ENCODE results near the gene PROC.

The PROC gene

GRCh38 chr2:127418300-127419111 is at the start of gene PROC:
Gene PROC, plus strand, starts transcription at chr2:127418427. Its CDS starts 1,516 bp downstream, at chr2:127419943.
- DNase-seq (ENCODE audit: low read depth), result no peak

- no peak for DNase-seq (ENCODE audit: low read depth)
These were observed 48.2 kb upstream of the PROC start for GRCh38 chr2:127370010-127370409.

DNA sequence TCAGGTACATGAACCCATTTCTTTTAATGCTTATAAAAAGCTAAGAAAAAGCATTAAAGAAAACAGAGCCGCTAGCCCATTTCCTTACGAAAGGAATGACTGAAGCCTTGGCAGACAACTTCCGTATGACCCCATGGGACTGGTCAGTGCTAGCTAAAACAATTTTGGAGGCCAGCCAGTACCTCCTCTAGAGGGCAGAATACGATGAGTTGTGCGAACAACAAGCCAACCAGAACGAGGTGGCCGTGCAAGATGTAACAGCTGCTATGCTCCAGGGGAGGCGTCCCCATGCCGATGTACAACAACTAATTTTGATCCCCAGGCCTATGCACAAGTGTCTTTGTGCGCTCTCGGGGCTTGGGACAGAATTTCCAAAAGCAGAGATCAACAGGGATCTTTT is 47.2 kb upstream of the PROC start:
- DNase-seq (ENCODE audit: low read depth), result no peak

GRCh38 chr2:127373362-127374083 is 44.7 kb upstream of the PROC start:
- DNase-seq (ENCODE audit: low read depth), result no peak

DNA sequence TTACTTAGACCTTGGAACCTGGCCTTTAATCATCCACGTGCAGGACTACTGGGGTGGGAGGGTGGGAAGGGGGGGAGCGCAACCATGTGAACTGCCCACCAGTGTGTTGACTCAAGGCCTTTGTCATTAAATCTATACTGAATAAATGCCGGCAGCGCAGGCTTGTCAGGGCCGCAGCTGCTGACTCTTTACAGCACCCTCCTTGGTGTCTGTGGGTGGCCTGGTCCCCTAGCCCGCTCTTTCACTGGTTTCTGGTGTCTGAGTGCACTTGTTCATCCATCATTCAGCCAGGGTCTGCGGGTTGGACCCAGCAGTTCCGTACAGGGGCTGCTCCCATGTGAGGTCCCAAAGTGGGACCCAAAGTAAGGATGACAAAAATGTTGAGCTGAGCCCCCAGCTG is 42.0 kb upstream of the PROC start:
- DNase-seq (ENCODE audit: low read depth), result no peak

DNA sequence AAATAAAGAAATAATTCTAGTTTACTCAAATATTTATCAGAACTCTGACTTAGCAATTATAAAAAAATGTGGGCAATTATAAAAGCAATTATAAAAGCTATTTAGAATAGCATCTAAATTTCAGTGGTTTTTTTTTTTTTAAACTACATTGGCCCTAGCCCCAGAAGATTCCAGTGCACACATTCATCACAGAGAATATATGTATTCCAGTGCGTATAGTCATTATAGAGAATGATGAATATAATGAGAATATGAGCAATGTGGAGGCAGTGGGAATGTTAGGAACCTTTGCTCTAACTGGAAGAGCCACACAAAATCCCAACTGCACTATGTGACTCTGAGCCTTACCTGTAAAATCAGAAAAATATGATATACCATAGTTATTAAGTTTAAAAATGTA is 41.0 kb upstream of the PROC start:
- no peak for DNase-seq (ENCODE audit: low read depth)

GRCh38 chr2:127378720-127379119 is 39.5 kb upstream of the PROC start:
- DNase-seq (ENCODE audit: low read depth), result no peak

DNA sequence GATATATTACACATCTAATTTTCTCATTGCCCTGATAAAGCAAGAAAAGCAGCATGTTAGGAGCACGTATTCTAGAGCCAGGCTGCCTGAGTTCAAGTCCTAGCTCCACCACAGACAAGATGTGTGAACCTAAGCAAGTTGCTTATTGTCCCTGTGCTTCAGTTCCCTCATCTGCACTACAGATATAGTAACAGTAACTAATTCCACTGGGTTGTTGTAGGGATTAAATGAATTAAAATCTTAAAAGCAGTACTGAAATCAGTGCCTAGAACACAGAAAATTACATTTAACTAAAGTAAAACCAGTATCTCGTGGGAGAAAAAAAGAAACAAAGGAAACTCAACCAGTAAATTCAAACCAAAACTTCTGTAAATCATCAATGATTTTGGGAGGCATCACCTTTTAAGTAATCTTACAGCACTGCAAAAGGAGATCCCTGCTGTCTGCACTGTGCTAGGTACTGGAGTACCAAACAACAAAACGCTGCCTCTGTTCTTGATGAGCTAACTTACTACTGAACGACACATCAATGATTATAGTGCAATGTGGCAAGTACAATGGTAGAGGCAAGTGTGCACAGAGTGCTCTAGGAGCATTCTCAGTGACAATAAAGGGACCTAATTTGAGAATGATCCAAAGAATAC is 38.4 kb upstream of the PROC start:
- DNase-seq (ENCODE audit: low read depth), result no peak

DNA sequence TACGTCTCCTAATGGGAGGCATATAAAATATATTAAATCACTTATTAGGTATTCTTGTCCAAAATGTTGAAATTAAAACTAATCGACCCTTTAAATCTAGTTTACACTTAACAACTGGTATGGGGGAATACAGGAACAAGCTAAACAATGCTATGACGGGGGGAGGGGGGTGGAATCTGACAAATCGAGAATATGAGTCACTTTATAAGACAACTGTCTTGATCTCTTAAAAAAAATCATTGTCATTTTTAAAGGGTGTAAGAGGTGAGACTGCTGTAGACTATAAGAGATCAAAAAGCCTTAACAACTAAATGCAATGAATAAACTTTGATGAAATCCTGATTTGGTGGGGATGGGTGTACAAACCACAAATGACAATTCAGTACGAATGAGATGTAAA is 36.5 kb upstream of the PROC start:
- no peak for DNase-seq (ENCODE audit: low read depth)

DNA sequence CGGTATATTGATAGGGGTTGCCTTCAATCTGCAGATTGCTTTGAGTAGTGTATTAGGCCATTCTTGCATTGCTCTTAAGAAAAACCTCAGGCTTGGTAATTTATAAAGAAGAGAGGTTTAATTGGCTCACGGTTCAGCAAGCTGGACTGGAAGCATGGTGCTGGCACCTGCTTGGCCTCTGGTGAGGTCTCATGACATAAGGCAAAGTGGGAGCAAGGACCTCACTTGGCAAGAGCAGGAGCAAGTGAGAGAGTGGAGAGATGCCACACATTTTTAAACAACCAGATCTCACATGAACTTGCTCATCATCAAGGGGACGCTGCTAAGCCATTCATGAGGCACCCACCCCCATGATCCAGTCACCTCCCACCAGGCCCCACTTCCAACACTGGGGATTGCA is 35.4 kb upstream of the PROC start:
- no peak for DNase-seq (ENCODE audit: low read depth)

GRCh38 chr2:127384529-127384928 is 33.7 kb upstream of the PROC start:
- DNase-seq (ENCODE audit: low read depth), result no peak

GRCh38 chr2:127386246-127386645 is 32.0 kb upstream of the PROC start:
- DNase-seq (ENCODE audit: low read depth), result no peak

GRCh38 chr2:127386764-127387654 is 31.2 kb upstream of the PROC start:
- peak; percentile 62 for DNase-seq (ENCODE audit: low read depth)

GRCh38 chr2:127387655-127388422 is 30.4 kb upstream of the PROC start, which contains the start of gene MAP3K2:
Gene MAP3K2, minus strand, starts transcription at chr2:127387975. Its CDS starts 44,846 bp downstream, at chr2:127343129.
- DNase-seq (ENCODE audit: low read depth), result peak; percentile 82

- no peak for DNase-seq (ENCODE audit: low read depth)
These were observed 29.6 kb upstream of the PROC start for GRCh38 chr2:127388423-127389164.

- no peak for DNase-seq (ENCODE audit: low read depth)
These were observed 28.3 kb upstream of the PROC start for GRCh38 chr2:127389778-127390435.

DNA sequence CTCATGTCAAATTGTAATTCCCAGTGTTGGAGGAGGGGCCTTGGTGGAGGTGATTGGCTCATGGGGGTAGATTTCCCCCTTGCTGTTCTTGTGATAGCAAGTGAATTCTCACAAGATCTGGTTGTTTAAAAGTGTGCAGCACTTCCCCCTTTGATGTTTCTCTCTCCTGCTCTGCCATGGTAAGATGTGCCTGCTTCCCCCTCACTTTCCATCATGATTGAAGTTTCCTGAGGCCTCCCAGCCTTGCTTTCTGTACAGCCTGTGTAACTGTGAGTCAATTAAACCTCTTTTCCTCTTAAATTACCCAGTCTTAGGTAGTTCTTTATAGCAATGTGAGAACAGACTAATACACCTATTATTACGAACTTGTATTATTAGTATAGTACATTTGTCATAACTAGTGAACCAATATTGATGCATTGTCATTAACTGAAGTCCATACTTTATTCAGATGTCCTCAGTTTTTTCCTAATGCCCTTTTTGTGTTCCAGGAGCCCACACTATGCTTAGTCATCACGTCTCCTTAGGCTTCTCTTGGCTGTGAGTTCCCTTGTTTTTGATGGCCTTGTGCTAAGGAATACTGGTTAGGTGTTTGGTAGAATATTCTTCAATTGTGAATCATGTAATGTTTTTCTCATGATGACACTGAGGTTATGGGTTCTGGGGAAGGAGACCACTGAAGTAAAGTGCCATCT is 25.9 kb upstream of the PROC start:
- no peak for DNase-seq (ENCODE audit: low read depth)

- no peak for DNase-seq (ENCODE audit: low read depth)
These were observed 25.2 kb upstream of the PROC start for GRCh38 chr2:127392828-127393578.

Data from GM04504 (cell line).